GM18502 (cell line): ENCODE results near the gene SHH.
"Not testable (repeated sequence)": the region's sequence is repeated elsewhere in the genome, so short reads cannot be mapped to it uniquely, and the experiment has no call there.

Experiments used
- ATAC-seq: cut with Tn5 transposase; IDR thresholded peaks from one replicate; pipeline ENCODE4 v1.9.1; 2021; ENCODE audit warnings: mild to moderate bottlenecking; ENCODE audit not compliant: unreplicated experiment, poor library complexity

The SHH gene

DNA sequence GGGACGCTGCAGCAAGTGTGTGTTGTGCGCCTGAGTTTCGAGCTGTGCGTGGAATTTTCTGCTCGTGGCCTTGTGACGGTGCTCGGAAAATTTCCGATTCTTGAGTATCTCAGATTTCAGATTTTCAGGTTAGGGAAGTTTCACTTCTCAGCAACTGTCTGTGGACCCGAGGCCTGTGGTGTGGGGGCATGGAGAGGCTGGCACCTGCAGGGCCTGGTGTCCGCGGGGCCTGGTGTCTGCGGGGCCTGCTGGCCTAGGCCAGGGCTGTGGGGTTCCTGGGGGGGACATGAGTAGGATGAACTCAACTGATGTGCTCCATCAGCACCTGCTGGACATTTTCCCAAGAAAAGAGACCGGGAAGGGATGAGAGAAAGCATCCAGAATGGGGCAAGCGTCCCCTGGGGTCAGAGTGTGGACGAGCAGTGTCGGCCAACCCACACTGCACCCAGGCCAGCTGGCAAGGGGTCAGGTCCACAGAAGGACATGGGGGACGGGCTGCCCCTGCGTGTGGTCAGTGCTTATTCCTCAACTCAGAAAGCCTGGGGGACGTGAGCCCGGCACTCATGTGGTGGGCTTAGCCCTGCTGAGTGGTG lies 31.3 kb upstream of the SHH start:
- no peak for ATAC-seq

DNA sequence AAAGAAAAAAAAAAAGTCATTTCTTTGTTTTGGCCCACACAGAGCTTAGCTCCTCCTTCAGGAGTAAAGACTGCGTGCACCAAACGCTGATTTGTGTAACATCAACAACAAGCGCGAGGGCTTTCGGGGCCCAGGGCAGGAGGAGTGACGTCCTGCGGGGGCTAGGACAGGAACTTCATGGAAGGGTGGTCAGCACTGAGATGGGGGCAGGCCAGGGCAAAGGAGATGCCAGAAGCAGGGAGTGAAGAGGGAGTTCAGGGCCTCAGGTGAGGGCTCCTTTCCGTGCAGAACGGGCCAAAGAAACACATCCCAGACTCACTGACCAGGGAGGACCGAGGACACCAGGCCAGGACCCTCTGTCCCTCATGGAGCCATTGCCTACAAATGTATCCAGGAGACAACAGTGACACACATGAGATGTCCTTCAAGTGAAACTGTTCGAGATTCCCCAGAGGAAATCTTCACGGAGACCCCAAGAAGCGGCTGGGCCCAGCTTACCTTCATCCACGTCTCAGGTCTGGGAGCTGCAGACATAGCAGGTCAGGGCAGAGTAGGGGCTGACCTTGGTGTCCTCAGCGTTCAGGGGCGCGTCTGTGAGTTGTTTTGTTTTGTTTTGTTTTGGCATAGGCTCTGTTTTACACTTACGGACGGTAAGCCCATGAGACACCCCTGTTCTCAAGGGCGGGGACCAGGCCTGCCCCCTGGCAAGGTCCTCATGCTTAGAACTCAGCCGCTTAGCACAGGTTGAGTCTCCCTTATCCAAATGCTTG lies 30.4 kb upstream of the SHH start:
- ATAC-seq, result no peak

- no peak for ATAC-seq
These were observed 28.6 kb upstream of the SHH start for GRCh38 chr7:155840909-155841308.

GRCh38 chr7:155840262-155840885 lies 28.1 kb upstream of the SHH start:
- ATAC-seq, result no peak

DNA sequence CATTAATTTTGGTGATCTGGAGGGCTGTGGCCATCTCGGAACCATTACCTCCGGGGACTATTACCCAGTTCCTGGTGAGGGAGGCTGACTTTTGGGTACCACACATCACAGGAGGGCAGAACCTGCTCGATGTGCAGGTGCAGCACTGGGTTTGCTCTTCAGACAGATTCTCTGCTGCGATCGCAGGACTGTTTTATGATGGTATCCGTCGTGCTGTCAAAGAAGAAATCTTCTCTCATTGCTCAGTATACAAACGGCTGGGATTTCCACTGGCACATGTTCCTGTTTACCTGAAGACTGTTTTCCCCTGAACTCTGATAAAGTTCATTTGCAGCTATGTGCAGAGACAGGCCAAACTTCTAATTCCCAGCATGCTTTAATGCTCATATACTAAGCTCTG lies 27.2 kb upstream of the SHH start:
- no peak for ATAC-seq

DNA sequence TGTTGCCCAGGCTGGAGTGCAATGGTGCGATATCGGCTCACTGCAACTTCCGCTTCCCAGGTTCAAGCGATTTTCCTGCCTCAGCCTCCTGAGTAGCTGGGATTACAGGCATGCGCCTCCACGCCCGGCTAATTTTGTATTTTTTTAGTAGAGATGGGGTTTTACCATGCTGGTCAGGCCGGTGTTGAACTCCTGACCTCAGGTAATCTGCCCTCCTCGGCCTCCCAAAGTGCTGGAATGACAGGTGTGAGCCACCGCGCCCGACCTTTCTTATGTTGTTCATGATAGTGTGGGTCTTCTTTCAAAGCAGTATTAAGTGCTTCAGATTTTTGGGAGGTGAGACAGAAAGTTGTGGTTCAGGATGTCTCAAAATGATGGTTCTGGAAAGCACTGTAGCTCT lies 26.0 kb upstream of the SHH start:
- ATAC-seq, result not testable (repeated sequence)

GRCh38 chr7:155837126-155837479 lies 24.8 kb upstream of the SHH start:
- no peak for ATAC-seq

DNA sequence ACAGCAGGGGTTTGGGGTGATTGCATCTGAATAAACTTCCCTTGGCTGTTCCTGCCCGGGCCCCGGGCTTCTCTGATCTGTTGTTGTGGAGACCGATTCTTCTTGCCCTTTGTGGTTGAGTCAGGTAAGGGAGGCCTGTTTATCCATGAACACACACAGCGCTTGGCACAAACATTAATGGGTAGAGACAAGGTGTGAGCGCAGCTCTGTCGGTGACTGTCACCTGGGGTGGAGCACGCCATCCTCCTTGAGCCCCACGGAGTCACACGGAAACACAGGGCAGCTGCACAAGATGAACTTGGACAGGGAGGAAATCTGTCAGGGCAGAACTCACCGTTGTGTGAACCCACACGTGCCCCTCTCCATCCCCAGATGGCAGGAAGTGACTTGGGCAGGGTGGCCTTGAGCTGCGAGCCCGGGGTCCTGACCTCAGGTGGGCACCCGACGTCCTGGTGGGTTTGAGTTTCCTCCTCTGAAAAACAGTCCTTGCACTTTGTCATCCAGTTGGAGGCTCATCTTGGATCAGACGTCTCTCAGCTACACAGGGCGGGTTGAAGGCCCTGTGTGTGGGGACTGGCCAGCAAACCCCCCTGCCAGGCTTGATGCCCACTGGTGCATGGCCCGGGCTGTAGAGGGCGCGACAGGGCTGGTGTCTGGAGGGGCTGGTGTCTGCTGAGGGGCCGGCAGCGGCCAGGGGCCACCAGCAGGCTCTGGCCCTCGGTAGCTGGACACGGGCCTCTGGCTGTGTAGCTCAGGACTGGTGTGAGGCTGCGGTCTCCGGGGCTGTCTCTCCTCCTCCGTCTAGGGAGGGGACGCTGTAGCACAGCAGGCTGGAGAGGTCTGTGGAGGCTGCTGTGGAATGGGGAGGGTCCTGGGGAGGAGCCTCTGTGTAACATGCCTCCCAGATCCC lies 24.2 kb upstream of the SHH start:
- no peak for ATAC-seq

DNA sequence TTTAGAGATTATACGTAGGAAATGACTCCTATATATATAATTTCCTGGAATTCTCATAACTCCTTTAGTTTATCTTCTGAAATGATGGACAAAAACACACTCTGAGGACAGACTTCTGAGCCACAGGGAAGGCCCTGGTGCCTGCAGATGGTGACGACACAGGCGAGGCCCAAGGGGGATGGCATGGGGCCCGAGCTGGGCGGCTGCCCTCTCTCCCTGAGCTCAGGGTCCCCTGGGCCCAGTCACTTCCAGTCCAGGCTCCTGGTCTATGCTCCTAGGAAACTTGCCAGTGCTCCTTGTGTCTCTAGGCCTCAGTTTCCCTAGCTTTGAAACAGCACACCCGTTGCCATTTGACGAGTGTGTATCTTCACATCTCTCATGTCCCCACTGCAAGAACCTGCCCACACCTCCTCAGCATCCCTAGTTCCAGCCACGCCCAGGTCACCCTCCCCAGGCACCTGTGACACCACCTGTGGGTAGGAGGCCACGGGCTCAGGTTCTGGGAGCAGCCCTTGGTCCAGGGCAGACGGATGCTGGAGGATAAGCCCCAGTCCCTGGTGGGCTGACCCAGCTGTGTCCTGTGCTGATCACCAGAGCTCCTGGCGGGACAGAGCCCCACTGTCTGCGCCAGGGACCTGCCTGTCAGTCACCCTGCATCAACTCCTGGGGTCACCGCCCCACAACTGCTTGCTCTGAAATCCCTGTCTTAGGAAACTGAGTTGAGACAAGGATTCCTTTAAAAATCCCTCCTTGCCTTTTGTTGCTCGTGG lies 23.4 kb upstream of the SHH start:
- ATAC-seq, result no peak

DNA sequence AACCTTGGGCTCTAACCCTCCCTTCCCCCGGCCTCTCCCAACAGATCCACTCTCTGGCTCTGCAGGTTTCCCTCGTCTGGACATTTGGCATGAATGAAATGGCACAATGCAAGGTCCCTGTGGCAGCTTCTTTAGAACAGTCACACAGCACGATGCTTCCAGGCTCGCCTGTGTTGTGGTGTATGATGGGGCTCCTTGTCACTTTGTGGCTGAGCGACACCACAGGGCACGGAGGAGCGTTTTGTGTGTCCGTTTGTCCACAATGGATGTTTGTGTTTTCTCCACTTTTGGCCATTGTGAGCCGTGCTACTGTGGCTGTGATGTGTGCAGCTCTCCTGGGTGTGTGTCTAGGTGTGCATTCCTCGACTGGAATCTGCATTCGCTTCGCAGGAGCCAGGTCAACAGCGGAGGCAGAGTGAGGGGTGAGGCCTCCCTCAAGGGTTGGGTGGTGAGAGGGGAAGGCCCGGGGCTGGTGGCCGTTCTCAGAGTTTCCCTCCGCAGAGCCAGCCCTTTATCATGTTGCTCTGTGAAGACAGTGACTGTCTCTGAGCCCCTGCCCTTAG lies 22.3 kb upstream of the SHH start:
- no peak for ATAC-seq

DNA sequence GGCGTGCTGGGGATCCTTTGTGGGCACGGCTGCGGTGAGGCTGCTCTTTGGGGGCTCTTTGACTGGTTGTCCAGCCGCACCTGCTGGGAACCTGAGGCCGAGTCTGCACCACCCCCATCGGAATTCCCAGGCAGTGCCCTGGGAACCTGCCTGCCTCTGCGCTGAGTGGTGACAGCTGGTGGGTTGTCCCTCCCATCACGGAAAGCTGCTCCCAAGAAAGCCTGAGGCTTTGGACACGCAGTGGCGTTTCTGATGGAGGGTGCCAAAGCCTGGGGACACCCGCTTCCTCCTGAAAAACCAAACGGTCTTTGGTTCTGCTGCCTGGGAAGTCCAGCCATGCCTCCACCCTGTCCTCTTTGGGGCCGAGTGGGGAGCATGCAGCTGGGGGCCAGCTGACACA lies 21.4 kb upstream of the SHH start:
- ATAC-seq, result no peak

GRCh38 chr7:155832581-155832981 lies 20.3 kb upstream of the SHH start:
- ATAC-seq, result no peak

- ATAC-seq, result no peak
These were observed 19.7 kb upstream of the SHH start for GRCh38 chr7:155831807-155832524.

DNA sequence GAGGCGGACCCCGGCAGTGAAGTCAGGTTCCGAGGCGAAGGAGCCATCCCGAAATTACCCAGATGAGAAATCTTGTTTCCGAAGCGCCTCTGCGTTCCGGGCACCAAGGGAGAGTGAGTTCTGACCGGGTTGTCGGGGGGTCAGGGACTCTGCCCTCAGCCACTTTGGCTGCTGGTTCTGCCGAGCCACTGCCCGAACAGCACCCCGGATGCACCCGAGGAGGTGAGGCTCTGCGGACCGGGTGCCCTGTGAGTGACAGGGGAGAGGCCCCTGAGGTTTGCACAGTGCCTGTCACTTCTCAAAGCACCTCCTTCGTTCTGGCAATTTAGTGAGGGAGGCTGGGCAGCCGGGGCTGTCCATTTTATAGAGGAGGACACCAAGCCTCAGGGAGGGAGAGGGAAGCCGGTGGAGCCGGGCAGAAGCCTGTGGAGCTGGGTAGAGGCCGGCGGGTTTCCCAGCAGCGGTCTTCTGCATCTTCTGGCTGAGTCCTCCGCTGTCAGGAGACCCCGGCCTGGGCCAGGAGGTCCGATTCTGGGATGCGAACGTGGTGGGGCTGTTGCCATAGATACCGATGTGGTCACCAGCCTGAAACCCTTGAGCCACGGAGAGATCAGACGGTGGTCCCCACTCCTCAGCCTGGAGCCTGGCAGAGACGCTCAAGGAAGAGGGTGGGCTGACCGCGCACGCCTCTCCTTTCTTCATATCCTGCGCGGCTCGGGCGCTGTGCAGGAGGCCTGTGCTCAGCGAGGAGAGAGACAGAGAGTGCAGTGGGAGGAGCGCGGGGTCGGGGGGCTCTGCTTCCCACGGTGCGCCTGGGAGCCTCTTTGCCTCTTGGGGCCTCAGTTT lies 18.9 kb upstream of the SHH start:
- no peak for ATAC-seq

DNA sequence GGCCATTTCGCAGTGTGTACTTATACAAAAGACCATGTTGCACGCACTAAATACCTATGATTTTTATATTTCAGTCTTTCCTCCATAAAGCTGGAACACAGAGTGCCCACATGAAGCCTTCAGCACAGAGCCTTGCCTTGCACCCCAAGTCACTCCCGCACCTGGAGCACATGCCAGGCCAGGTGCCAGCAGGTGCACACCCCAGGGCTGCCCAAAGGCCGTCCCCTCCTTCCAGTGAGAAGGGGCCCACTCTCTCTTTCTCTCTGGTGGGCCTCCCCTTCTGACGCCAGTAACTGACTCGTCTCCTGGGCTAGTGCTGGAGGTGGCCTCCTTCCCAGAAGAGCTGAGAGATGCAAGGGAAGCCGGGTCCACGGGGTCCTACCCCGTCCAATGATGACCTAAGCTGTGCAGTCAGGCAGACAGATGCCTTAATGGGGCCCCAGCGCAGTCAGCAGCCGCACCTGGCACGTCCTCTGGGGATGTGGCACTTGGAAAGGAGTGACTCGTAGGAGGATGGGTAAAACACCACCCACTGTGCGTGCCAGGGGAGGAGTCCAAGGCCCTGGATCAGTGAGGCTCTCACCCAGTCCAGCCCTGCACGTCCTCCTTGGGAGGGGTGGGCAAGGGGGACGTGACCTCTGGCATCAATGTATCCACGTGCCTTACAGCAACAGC lies 17.7 kb upstream of the SHH start:
- no peak for ATAC-seq

- no peak for ATAC-seq
These were observed 13.1 kb upstream of the SHH start for GRCh38 chr7:155825336-155825735.

DNA sequence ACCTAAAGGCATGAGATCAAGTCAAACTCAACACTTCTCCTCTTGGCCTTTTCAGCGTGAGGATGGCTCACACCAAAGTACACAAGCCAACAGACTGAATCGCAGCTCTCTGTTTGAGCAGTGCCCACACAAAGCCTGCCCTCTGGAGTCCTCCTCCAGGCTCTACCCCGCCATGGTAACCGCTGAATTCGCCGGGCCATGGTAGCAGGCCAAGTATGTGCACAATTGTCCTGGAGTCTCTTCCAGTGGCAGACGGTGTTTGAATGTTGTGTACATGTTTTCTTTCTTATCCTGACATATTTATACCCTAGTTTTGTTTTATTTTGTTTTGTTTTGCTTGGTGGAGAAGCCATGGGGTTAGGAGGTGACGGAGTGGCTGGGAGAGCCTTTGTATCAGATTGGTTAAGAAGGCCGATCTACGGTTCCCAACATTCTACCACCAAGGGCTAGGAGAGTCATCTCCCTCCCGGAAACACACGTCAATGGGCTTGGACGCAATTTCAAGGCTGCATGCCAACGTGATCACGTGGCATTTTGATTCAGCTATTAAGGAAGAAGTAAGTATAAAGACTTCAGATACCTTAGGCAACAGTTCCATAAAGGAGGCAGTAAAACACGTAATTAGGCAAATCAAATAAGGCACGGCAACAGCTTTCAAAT lies 12.1 kb upstream of the SHH start:
- ATAC-seq, result no peak
